NCI-H82 treated with DMSO at 0.1 percent for 48 hours (cell line): ENCODE results near the gene ANGEL2.
A peak's percentile ranks its signal among the peaks of the same experiment; 100 is the strongest.

Experiments
- DNase-seq: peaks from one replicate; lab custom pipeline; 2025; ENCODE audit not compliant: unreplicated experiment; lab: John Stamatoyannopoulos, UW

Gene ANGEL2

DNA sequence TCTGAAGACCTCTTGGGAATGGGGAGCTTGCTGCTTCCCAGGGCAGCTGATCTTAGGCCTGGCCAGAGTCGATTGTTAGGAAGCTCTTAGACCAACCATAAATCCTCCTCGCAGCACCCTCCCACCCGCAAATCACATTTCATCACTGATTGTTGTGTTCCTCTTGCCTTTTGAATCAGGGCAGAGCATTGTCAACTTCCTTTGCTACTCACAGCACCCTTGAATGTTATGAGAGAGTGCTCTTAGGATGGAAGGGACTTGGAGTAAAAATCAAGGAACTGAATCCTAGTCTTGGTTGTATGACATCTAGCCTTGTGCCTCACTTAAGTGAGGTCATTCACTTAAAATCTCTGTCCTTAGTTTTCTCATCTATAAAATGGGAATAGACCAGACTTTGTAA, 62.3 kb downstream of the ANGEL2 start:
- no peak for DNase-seq

DNA sequence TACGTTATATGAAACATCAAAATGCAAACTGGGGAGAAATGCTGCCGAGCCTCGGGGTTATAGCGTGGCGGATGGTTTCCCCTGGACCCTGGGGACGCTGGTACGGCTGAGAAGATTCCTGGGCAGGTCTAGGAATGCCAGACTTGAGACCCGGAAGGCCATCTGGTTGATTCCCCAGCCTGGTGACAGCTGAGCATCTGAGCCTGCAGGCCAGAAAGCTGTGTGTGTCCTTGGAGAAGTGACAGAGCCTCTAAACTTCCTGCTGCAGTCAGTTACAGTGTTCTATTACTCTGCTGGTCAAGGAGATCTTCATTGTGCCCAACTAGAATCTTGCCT, 63.1 kb downstream of the ANGEL2 start:
- no peak for DNase-seq

DNA sequence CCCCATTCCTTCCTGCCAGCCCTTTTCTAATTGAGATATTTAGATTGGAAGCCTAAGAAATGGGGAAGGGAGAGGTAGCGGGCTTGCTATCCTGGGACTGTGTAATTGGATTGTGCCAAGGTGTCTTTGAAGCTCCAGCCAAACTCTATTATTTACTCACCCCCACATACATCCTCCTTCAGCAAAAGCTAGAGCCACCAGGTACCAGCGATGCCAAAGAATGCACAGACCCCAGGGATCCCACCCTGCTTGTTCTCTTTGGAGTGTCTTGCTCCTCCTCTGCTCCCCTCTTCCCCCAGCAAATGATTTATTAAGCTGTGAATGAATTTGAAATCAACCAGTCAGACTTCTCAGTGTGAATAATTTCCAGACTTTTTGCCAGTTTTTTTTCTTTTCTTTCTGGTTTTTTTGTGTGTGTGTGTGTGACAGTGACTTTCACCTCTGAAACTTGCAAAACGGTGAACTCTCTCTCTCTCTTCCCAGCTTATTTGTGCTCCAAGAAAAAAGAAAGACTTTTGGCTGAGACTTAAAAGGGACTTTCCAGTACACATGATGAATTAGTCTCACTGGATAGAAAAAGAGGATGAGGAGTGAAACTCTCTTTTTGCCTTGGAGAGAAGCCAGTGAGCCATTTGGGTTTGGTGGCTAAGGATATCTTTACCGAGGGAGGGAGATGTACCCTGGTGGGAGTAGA, 63.6 kb downstream of the ANGEL2 start:
- no peak for DNase-seq

DNA sequence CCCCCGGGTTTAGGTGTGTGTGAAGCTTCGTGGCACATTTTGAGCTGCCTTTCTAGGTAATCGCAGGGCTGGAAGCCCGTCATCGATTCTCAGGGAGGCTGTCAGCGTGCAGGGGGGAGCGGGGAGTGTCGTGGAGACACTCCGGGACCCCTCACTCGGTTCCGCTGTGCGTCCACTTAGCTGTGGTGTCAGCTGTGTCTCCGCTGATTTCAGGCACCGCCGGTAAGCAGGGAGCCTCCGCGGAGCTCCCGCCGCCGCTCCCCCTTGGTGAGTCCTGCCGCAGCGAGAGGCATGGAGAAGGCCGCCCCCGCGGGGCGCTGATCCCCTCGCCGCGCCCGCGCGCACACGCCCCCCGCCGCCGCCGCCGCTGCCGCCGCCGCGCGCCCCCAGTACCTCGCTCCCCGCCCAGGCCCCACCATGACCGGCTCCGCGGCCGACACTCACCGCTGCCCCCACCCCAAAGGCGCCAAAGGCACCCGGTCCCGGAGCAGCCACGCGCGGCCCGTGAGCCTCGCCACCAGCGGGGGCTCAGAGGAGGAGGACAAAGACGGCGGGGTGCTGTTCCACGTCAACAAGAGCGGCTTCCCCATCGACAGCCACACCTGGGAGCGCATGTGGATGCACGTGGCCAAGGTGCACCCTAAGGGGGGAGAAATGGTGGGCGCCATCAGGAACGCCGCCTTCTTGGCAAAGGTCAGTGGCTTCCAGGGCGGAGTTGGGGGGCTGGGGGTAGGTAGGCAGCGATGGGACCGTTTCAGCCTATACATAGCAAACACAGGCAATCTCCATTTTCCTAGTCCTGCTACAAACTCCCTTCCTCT, 64.3 kb downstream of the ANGEL2 start:
- DNase-seq: no peak

DNA sequence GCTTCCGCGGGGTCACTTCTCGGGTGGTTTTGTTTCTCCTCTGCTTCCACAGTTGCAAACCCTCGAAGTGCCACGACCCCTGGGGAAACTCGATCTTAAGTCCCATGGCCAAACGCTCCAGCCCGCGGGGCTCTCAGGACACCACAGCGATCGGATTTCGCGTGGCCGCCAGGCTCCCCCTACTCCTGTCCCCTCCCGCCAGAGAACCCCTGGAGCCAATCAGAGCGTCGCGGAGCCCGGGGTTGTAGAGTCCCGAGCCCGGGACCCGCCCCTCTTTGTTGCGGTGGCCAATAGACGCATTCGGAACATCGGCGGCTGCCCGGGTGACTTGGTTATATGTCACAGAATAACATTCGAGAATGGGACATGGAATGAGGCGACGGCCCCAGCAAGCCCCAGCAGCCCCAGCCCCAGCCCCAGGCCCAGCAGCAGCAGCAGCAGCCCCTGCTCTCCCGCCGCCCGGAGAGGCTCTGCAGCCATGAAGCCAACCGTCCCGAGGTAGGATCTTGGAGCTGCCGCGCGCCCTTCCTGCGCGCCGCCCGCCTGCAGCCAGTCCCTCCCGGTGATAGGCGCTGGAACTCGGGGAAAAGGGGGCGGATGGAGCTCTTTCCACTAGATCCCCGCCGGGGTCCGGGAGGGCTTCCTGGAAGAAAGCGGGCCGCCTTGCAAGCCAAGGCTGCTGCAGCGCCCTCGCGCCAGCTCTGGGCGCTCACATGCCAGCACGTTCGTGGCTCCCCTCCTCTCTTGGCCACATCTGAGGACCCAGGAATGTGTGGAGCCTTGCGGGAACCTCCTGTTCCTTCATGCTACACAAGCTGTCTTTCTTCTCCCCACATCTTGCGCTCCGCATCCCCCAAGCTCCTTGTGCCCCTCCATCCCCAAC, 65.2 kb downstream of the ANGEL2 start, which contains the start of gene VASH2:
VASH2 (plus strand) TSS at position 299 of the 883 bp plus-strand sequence. CDS start 1,002 bp downstream, outside the sequence.
- DNase-seq: peak; percentile 94

DNA sequence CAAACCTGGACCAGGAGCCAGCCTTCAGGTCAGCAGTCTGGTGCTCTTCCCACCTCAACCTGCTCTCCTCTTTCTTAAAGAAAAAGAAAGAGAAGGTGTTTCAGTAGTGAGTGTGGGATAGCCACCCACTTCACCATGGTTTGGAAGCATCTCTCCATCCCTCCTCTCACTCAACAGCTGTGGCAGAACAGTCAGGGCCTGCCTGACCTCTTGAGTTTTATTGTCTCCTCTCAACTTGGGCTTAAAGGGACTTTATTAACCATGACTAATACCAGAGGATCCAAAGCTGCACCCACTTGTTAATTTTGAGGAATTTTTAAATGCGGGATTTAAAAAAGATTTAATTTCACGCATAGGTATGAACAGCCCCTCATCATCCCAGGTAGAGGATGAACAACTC, 65.9 kb downstream of the ANGEL2 start:
- DNase-seq: no peak

DNA sequence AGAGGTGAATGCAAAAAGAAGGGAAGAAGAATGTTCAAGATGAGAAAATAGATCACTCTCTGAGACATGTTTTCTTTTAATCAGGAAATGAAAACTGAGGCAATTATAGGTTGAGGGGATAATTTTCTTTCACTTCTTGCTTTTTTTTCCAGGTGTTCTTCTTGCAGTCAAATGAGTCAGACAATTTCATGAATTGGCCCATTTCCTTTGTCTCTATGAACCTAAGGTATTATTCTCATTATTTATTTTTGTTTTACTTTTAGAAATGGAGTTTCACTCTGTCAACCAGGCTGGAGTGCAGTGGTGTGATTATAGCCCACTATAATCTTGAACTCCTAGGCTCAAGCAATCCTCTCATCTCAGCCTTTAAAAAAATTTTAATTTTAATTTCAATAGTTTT, 68.8 kb downstream of the ANGEL2 start:
- no peak for DNase-seq

DNA sequence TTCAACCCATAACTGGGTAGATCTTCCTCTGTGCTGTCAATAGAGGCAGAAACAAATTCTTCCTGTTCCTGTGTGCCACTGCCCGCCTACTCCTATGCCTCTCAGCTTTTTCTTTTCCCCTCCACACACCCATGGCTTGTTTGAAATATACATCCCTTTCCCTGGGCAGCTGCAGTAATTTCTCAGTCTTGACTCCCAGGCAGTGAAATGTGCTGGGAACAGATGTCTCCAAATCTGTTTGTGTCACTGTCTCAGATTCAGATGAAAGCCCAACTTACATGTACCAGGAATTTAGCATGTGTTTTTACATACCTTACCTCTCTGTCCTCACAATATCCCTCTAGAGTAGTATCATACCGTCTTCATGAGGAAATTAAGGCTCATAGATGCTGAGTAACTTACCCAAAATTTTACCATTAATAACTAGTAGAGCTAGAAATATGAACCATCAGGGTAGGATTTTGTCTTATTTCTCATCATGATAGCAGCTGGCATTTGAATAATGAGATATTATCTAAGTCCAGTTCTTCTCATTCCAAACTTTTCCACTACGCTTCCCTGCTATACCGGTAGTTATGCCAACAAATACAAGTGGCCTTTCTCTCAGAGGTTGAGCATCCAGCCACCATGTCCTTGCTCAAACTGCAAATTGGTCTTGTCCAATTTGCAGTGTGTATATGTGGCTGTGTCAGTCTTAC, 70.1 kb downstream of the ANGEL2 start:
- no peak for DNase-seq

DNA sequence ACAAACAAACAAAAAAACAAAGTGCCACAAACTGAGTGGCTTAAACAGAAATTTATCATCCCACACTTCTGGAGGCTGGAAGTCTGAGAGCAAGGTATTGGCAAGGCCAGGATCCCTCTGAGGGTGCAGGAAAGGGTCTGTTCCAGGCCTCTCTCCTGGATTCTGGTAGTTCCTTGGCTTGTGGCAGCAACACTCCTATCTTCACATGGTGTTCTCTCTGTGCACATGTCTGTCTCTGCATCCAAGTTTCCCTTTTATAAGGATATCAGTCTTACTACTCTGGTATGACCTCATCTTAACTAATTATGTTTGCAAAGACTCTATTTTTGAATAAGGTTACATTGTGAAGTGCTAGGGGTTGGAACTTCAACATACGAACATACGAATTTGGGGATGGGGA, 70.6 kb downstream of the ANGEL2 start:
- no peak for DNase-seq

DNA sequence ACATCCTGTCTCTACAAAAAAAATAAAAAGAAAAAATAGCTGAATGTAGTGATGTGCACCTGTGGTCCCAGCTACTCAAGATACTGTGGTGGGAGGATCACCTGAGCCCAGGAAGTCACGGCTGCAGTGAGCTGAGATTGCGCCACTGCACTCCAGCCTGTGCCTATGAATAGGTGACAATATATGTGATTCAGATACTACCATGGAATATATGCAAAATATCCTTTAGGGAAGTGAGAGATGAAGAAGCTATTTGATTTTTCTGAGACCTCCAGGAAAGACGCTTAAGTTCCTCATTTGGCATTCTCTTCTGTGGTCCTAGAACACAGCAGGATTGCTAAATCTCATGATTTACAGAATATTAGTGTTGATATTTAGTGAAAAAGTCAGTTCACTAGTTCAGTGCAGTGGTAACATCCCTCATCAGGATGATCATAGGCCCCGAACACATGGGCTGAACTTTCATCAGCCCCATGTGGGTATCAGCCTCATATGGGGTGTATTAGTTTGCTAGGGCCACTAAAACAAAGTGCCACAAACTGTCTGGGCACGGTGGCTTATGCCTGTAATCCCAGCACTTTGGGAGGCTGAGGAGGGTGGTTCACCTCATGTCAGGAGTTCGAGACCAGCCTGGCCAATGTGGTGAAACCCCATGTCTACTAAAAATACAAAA, 71.3 kb downstream of the ANGEL2 start:
- DNase-seq: no peak

DNA sequence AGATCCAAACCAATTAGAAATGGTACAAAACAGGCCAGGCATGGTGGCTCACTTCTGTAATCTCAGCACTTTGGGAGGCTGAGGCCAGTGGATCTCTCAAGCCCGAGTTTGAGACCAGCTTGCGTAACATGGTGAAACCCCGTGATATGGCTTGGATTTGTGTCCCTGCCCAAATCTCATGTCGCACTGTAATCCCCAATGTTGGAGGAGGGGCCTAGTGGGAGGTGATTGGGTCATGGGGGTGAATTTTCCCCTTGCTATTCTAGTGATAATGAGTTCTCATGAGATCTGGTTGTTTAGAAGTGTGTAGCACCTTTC, 72.3 kb downstream of the ANGEL2 start:
- DNase-seq: no peak

DNA sequence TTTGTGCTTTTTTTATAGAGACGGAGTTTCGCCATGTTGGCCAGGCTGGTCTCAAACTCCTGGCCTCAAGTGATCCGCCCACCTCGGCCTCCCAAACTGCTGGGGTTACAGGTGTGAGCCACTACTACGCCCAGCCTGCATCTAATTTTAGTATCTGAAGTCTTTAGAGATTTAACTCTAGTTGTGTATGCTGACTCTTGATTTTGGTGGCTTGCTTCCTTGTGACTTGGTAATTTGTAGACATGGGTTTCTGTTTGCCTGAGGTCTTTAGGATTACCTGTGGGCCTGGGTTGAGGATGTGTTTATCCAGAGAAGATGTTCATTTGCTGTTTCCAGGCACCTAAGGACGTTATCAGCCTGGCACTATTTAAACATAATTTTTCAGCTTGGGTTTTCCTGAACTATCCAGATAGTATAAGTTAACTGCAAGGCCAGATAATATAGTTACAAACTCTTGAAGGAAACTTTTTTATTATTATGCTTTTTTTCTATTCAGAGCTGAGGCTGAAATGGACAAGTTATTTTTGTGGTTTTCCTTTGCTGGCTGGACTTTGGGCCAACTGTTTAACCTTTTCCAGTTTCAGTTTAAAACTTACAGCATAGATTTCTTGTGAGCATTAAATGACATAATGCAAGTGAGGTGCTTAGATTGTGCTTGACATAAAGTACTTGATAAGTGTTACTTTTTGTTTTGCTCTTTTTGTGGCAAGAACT, 72.8 kb downstream of the ANGEL2 start:
- no peak for DNase-seq
